K562 (cell line): Measurements from ENCODE around the gene ABHD12. TPM values are rescaled to one million over a fixed set of nuclear protein-coding genes. Genes with fewer than 3 reads are reported as not detected.

Source experiments
- NR2C1 ChIP-seq, 2 experiments: fragments of 450-650 bp; IDR thresholded peaks; 2 replicates each; pipeline ENCODE4 v1.6.1; 2017; ENCODE audit warnings: mild to moderate bottlenecking in 2 of 2, antibody characterized with exemption in 1 of 2, inconsistent platforms in 1 of 2, missing compliant biosample characterization in 1 of 2, missing genetic modification characterization in 1 of 2
- PHF8 ChIP-seq: fragments of 200-600 bp; sonication (generic); IDR thresholded peaks from 2 replicates; pipeline ENCODE4 v1.6.1; 2012; ENCODE audit warnings: mixed run types, mild to moderate bottlenecking, inconsistent platforms, low read length, moderate library complexity, borderline replicate concordance
- ZBTB17 ChIP-seq: fragments of 450-650 bp; formaldehyde crosslinking; IDR thresholded peaks from 2 replicates; pipeline ENCODE4 v1.4.0; 2020; ENCODE audit warnings: mild to moderate bottlenecking
- ZNF316 ChIP-seq: fragments of 450-650 bp; IDR thresholded peaks from 2 replicates; pipeline ENCODE4 v1.6.1; 2016
- ZNF354B ChIP-seq: fragments of 250-450 bp; sonication (Bioruptor Pico); IDR thresholded peaks from 2 replicates; pipeline ENCODE4 v1.4.0; 2020
- ZNF780A ChIP-seq: fragments of 250-450 bp; sonication (Bioruptor Pico); IDR thresholded peaks from 2 replicates; pipeline ENCODE4 v1.5.0; 2021; ENCODE audit warnings: mild to moderate bottlenecking
- polyA plus RNA-seq, 8 experiments: library from polyadenylated mRNA; depleted of rRNA in 4 of 8; stranded (reverse) in 5 of 8; unstranded in 3 of 8; fragments of >200 nt; fragmentation: Nextera tagmentation in 2 of 8; fragmentation: Illumina TruSeq in 1 of 8; extraction: Ambion mirVana in 2 of 8; extraction: Trizol in 1 of 8; gene quantifications; 2 replicates each; pipeline versions ENCODE4 v1.2.1 to v1.2.3, GENCODE V29; 2011 to 2014; ENCODE audit warnings: inconsistent platforms in 1 of 8, missing spikeins in 1 of 8
- total RNA-seq, 7 experiments: library from RNA; depleted of rRNA in 6 of 7; stranded (reverse); fragments of >200 nt in 6 of 7; fragmentation: Illumina TruSeq in 2 of 7; extraction: Trizol in 2 of 7; gene quantifications; 2 replicates each; pipeline versions ENCODE4 v1.2.1 to v1.2.3, GENCODE V29; 2011 to 2021; ENCODE audit warnings: low replicate concordance in 1 of 7
- TF ChIP-seq, protein P1 (sequence below), 3 experiments: fragments of 200-800 bp in 1 of 3; sonication (Bioruptor generic) in 1 of 3; sonication (generic) in 1 of 3; formaldehyde crosslinking in 1 of 3; IDR thresholded peaks; 2 replicates each; pipeline versions ENCODE4 v1.6.1 to v1.8.0; 2016 to 2022; ENCODE audit warnings: mild to moderate bottlenecking in 2 of 3, missing compliant biosample characterization in 2 of 3, missing genetic modification characterization in 2 of 3, missing genetic modification reagents in 1 of 3
- TF ChIP-seq, protein P2 (sequence below): fragments of 250-450 bp; sonication (Bioruptor Pico); IDR thresholded peaks from 2 replicates; pipeline ENCODE4 v1.5.1; 2021; ENCODE audit warnings: mild to moderate bottlenecking
- TF ChIP-seq, protein P3 (sequence below): fragments of 200-600 bp; sonication (generic); IDR thresholded peaks from one replicate; pipeline ENCODE4 v1.6.1; 2012; ENCODE audit warnings: mild to moderate bottlenecking, low read depth, low read length, inconsistent platforms
- TF ChIP-seq, protein P4 (sequence below): sonication (generic); formaldehyde crosslinking; IDR thresholded peaks from 2 replicates; pipeline ENCODE4 v1.8.0; 2022; ENCODE audit warnings: mild to moderate bottlenecking, missing genetic modification reagents

Gene ABHD12
- total and polyA plus RNA-seq, 9 of the 15 experiments (the other 6 are each of a cell fraction or from before 2014, with no cell fraction given) = 0.65 to 15.6 (median 9.1) TPM

DNA sequence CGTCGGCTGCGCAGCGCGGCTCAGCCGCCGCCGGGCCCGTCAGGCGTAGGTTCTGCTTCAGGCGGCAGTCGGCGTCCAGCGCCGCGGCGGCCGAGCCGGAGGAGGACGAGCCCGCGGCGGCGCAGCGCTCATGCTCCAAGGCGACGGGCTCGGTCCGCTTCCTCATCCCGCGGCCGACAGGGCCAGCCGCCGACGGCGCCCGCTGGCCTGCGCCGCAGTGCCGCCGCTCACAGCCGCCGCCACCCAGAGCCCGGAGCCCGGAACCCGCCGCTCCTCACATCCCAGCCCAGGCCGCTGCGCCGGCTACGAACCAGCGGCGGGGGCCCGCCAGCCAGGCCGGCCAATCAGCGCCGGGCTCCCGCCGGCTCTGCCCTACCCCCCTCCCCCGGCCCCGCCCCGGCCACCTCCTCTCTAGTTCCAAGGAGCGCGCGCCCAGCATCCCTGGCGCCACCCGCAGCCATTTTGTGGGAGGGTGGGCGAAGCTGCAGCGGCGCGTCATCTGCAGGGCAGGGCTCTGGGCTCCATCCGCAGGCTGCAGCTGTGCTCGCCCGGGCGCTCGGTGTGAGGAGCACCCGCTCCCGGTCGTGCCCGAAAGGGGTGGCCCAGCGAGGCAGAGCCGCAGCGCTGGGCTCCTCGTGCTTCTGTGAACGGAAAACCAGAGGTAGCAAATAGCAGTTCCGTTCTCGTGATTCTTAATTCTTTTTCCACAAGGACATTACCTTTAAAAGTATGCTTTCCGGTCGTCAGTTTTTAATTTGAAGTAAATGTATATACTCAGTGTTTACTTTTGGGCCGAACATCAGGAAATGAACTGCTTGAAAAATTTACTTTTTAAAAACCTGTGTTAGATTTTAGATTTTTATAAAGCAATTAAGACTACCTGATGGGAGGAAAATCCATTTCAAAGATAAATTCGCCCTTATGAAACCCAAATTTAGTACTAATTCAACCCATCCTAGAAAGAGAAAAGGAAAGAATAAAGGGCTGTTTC lies at the start of gene ABHD12 (continued):
- TF ChIP-seq ZBTB17 (CRISPR knock-in tag) = no peak
- TF ChIP-seq, protein P1, sequence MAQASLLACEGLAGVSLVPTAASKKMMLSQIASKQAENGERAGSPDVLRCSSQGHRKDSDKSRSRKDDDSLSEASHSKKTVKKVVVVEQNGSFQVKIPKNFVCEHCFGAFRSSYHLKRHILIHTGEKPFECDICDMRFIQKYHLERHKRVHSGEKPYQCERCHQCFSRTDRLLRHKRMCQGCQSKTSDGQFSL (CRISPR knock-in tag; IDR thresholded peaks at IDR 0.05) = no peak
- TF ChIP-seq, protein P1 (tag; IDR thresholded peaks at IDR 0.05) = peak in 1 of 2 experiments; percentile 15; a peak in 1 of 4 replicates
- no peak for TF ChIP-seq ZNF780A (CRISPR knock-in tag)
- TF ChIP-seq, protein P2, sequence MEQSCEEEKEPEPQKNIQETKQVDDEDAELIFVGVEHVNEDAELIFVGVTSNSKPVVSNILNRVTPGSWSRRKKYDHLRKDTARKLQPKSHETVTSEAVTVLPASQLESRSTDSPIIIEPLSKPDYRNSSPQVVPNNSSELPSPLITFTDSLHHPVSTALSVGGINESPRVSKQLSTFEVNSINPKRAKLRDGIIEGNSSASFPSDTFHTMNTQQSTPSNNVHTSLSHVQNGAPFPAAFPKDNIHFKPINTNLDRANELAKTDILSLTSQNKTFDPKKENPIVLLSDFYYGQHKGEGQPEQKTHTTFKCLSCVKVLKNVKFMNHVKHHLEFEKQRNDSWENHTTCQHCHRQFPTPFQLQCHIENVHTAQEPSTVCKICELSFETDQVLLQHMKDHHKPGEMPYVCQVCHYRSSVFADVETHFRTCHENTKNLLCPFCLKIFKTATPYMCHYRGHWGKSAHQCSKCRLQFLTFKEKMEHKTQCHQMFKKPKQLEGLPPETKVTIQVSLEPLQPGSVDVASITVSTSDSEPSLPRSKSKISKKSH (CRISPR knock-in tag) = no peak
- TF ChIP-seq ZNF316 = no peak
- peak; percentile 88 for TF ChIP-seq PHF8
- TF ChIP-seq, protein P3, sequence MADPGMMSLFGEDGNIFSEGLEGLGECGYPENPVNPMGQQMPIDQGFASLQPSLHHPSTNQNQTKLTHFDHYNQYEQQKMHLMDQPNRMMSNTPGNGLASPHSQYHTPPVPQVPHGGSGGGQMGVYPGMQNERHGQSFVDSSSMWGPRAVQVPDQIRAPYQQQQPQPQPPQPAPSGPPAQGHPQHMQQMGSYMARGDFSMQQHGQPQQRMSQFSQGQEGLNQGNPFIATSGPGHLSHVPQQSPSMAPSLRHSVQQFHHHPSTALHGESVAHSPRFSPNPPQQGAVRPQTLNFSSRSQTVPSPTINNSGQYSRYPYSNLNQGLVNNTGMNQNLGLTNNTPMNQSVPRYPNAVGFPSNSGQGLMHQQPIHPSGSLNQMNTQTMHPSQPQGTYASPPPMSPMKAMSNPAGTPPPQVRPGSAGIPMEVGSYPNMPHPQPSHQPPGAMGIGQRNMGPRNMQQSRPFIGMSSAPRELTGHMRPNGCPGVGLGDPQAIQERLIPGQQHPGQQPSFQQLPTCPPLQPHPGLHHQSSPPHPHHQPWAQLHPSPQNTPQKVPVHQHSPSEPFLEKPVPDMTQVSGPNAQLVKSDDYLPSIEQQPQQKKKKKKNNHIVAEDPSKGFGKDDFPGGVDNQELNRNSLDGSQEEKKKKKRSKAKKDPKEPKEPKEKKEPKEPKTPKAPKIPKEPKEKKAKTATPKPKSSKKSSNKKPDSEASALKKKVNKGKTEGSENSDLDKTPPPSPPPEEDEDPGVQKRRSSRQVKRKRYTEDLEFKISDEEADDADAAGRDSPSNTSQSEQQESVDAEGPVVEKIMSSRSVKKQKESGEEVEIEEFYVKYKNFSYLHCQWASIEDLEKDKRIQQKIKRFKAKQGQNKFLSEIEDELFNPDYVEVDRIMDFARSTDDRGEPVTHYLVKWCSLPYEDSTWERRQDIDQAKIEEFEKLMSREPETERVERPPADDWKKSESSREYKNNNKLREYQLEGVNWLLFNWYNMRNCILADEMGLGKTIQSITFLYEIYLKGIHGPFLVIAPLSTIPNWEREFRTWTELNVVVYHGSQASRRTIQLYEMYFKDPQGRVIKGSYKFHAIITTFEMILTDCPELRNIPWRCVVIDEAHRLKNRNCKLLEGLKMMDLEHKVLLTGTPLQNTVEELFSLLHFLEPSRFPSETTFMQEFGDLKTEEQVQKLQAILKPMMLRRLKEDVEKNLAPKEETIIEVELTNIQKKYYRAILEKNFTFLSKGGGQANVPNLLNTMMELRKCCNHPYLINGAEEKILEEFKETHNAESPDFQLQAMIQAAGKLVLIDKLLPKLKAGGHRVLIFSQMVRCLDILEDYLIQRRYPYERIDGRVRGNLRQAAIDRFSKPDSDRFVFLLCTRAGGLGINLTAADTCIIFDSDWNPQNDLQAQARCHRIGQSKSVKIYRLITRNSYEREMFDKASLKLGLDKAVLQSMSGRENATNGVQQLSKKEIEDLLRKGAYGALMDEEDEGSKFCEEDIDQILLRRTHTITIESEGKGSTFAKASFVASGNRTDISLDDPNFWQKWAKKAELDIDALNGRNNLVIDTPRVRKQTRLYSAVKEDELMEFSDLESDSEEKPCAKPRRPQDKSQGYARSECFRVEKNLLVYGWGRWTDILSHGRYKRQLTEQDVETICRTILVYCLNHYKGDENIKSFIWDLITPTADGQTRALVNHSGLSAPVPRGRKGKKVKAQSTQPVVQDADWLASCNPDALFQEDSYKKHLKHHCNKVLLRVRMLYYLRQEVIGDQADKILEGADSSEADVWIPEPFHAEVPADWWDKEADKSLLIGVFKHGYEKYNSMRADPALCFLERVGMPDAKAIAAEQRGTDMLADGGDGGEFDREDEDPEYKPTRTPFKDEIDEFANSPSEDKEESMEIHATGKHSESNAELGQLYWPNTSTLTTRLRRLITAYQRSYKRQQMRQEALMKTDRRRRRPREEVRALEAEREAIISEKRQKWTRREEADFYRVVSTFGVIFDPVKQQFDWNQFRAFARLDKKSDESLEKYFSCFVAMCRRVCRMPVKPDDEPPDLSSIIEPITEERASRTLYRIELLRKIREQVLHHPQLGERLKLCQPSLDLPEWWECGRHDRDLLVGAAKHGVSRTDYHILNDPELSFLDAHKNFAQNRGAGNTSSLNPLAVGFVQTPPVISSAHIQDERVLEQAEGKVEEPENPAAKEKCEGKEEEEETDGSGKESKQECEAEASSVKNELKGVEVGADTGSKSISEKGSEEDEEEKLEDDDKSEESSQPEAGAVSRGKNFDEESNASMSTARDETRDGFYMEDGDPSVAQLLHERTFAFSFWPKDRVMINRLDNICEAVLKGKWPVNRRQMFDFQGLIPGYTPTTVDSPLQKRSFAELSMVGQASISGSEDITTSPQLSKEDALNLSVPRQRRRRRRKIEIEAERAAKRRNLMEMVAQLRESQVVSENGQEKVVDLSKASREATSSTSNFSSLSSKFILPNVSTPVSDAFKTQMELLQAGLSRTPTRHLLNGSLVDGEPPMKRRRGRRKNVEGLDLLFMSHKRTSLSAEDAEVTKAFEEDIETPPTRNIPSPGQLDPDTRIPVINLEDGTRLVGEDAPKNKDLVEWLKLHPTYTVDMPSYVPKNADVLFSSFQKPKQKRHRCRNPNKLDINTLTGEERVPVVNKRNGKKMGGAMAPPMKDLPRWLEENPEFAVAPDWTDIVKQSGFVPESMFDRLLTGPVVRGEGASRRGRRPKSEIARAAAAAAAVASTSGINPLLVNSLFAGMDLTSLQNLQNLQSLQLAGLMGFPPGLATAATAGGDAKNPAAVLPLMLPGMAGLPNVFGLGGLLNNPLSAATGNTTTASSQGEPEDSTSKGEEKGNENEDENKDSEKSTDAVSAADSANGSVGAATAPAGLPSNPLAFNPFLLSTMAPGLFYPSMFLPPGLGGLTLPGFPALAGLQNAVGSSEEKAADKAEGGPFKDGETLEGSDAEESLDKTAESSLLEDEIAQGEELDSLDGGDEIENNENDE = no peak
- no peak for TF ChIP-seq NR2C1 (IDR thresholded peaks at IDR 0.05)
- TF ChIP-seq NR2C1 (tag; IDR thresholded peaks at IDR 0.05) = no peak
- no peak for TF ChIP-seq ZNF354B
- TF ChIP-seq, protein P4, sequence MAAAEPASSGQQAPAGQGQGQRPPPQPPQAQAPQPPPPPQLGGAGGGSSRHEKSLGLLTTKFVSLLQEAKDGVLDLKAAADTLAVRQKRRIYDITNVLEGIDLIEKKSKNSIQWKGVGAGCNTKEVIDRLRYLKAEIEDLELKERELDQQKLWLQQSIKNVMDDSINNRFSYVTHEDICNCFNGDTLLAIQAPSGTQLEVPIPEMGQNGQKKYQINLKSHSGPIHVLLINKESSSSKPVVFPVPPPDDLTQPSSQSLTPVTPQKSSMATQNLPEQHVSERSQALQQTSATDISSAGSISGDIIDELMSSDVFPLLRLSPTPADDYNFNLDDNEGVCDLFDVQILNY = no peak
